HG03354 (cell line): Measurements from ENCODE around the gene ZFYVE26.

Experiments used
- ATAC-seq: cut with Tn5 transposase; IDR thresholded peaks from one replicate; pipeline ENCODE4 v1.9.1; 2021; ENCODE audit warnings: mild to moderate bottlenecking; ENCODE audit not compliant: unreplicated experiment, poor library complexity, severe bottlenecking

The ZFYVE26 gene

GRCh38 chr14:67762051-67762450 is 54.3 kb downstream of the ZFYVE26 start:
- no peak for ATAC-seq

GRCh38 chr14:67759916-67760315 is 56.5 kb downstream of the ZFYVE26 start:
- no peak for ATAC-seq

GRCh38 chr14:67757175-67757574 is 59.2 kb downstream of the ZFYVE26 start:
- ATAC-seq, result no peak

- ATAC-seq, result no peak
These were observed 59.9 kb downstream of the ZFYVE26 start for GRCh38 chr14:67756496-67756895.

- no peak for ATAC-seq
These were observed 66.9 kb downstream of the ZFYVE26 start for GRCh38 chr14:67749341-67750084.

- no peak for ATAC-seq
These were observed 68.1 kb downstream of the ZFYVE26 start for GRCh38 chr14:67748312-67748711.

- ATAC-seq, result no peak
These were observed 69.5 kb downstream of the ZFYVE26 start for GRCh38 chr14:67746927-67747326.

- ATAC-seq, result no peak
These were observed 72.3 kb downstream of the ZFYVE26 start for GRCh38 chr14:67744046-67744445.

GRCh38 chr14:67738740-67739504 is 77.5 kb downstream of the ZFYVE26 start:
- no peak for ATAC-seq

- ATAC-seq, result no peak
These were observed 79.6 kb downstream of the ZFYVE26 start for GRCh38 chr14:67736771-67737170.

- no peak for ATAC-seq
These were observed 80.8 kb downstream of the ZFYVE26 start for GRCh38 chr14:67735336-67736147.

GRCh38 chr14:67734675-67735074 is 81.7 kb downstream of the ZFYVE26 start:
- ATAC-seq, result no peak

- no peak for ATAC-seq
These were observed 82.8 kb downstream of the ZFYVE26 start for GRCh38 chr14:67733616-67734015.

- no peak for ATAC-seq
These were observed 87.1 kb downstream of the ZFYVE26 start for GRCh38 chr14:67729072-67729885.

GRCh38 chr14:67728258-67728657 is 88.1 kb downstream of the ZFYVE26 start:
- ATAC-seq, result no peak

GRCh38 chr14:67727361-67727760 is 89.0 kb downstream of the ZFYVE26 start:
- ATAC-seq, result no peak

GRCh38 chr14:67725171-67725570 is 91.2 kb downstream of the ZFYVE26 start:
- ATAC-seq, result no peak

GRCh38 chr14:67722293-67722692 is 94.1 kb downstream of the ZFYVE26 start:
- ATAC-seq, result no peak

- no peak for ATAC-seq
These were observed 94.5 kb downstream of the ZFYVE26 start for GRCh38 chr14:67721875-67722274.

- ATAC-seq, result no peak
These were observed 96.5 kb downstream of the ZFYVE26 start for GRCh38 chr14:67719866-67720265.
